Muscle of leg (tissue), 16 donors: ENCODE results near the gene SNRPF. TPM values are rescaled to one million over a fixed set of nuclear protein-coding genes. Genes with fewer than 3 reads are reported as not detected.
A peak's percentile ranks its signal among the peaks of the same experiment; 100 is the strongest.
"Not testable (repeated sequence)": the region's sequence is repeated elsewhere in the genome, so short reads cannot be mapped to it uniquely, and the experiment has no call there.

Experiments
- DNase-seq: peaks from one replicate; pipeline ENCODE4 v3.0.0; 2013
- H3K27ac ChIP-seq: one replicate; pipeline ENCODE4 v1.5.1; 2013; ENCODE audit warnings: mild to moderate bottlenecking, low read length, control low read depth
- H3K27me3 ChIP-seq: one replicate; pipeline ENCODE4 v1.6.1; 2013; ENCODE audit warnings: low read length; ENCODE audit not compliant: control insufficient read depth, insufficient read depth
- H3K36me3 ChIP-seq: one replicate; pipeline ENCODE4 v1.6.1; 2013; ENCODE audit warnings: low read length; ENCODE audit not compliant: control insufficient read depth, insufficient read depth
- H3K4me1 ChIP-seq: one replicate; pipeline ENCODE4 v1.6.1; 2013; ENCODE audit warnings: low read length; ENCODE audit not compliant: control insufficient read depth, insufficient read depth
- H3K4me3 ChIP-seq: one replicate; pipeline ENCODE4 v1.5.1; 2013; ENCODE audit warnings: low read length, control low read depth
- H3K9me3 ChIP-seq: replicated peaks from 2 replicates; pipeline ENCODE4 v1.6.1; 2013; ENCODE audit warnings: low read depth, low read length; ENCODE audit not compliant: control insufficient read depth
- WGBS: methylation state at CpG from one replicate; pipeline ENCODE4 v1.1.5; 2013; ENCODE audit warnings: missing lambda C conversion rate; ENCODE audit not compliant: insufficient coverage; 5-methylcytosine and 5-hydroxymethylcytosine counted together
- long read RNA-seq, 11 donors: transcript quantifications; one replicate each; lab custom pipeline, GENCODE V29; 2026
- polyA plus RNA-seq, 8 donors: library from polyadenylated mRNA; unstranded; fragments of 120-200 nt; gene quantifications; one replicate each; pipeline versions ENCODE4 v1.2.1 to v1.2.3, GENCODE V29; 2013; ENCODE audit warnings: inconsistent platforms in 1 of 8, low replicate concordance in 1 of 8; ENCODE audit not compliant: insufficient read length in 8 of 8, insufficient read depth in 1 of 8
- total RNA-seq: library from RNA; stranded (reverse); fragments of 120-200 nt; gene quantifications from one replicate; pipeline ENCODE4 v1.2.4, GENCODE V29; 2013

SNRPF gene
- total RNA-seq (16.7 TPM), polyA plus RNA-seq (10 to 100 TPM; 56.8 to 72.3 (median 63.5) TPM)
- long read RNA-seq, donor 1, transcript SNRPF-201 (4 exons, 1,389 nt): major isoform, 37 of 39 reads
- long read RNA-seq, donor 1, partial matches to known transcripts: 0 of 39 reads
- long read RNA-seq, donor 1, other reads (novel, unspliced or antisense): 0 of 39 reads
- long read RNA-seq, donor 2, transcript SNRPF-201 (4 exons, 1,389 nt): major isoform, 11 of 11 reads
- long read RNA-seq, donor 2, partial matches to known transcripts: 0 of 11 reads
- long read RNA-seq, donor 2, other reads (novel, unspliced or antisense): 0 of 11 reads
- long read RNA-seq, donor 3, transcript SNRPF-201 (4 exons, 1,389 nt): major isoform, 39 of 41 reads
- long read RNA-seq, donor 3, partial matches to known transcripts: 0 of 41 reads
- long read RNA-seq, donor 3, other reads (novel, unspliced or antisense): 0 of 41 reads
- long read RNA-seq, donor 4, transcript SNRPF-201 (4 exons, 1,389 nt): major isoform, 82 of 86 reads
- long read RNA-seq, donor 4, partial matches to known transcripts: 0 of 86 reads
- long read RNA-seq, donor 4, other reads (novel, unspliced or antisense): 0 of 86 reads
- long read RNA-seq, donor 5, transcript SNRPF-201 (4 exons, 1,389 nt): major isoform, 177 of 187 reads
- long read RNA-seq, donor 5, partial matches to known transcripts: 7 of 187 reads
- long read RNA-seq, donor 5, other reads (novel, unspliced or antisense): 0 of 187 reads
- long read RNA-seq, donor 6, transcript SNRPF-201 (4 exons, 1,389 nt): major isoform, 147 of 148 reads
- long read RNA-seq, donor 6, partial matches to known transcripts: 0 of 148 reads
- long read RNA-seq, donor 6, other reads (novel, unspliced or antisense): 0 of 148 reads
- long read RNA-seq, donor 7, transcript SNRPF-201 (4 exons, 1,389 nt): major isoform, 95 of 102 reads
- long read RNA-seq, donor 7, partial matches to known transcripts: 6 of 102 reads
- long read RNA-seq, donor 7, other reads (novel, unspliced or antisense): 0 of 102 reads
- long read RNA-seq, donor 8, transcript SNRPF-201 (4 exons, 1,389 nt): major isoform, 86 of 94 reads
- long read RNA-seq, donor 8, partial matches to known transcripts: 5 of 94 reads
- long read RNA-seq, donor 8, other reads (novel, unspliced or antisense): 0 of 94 reads
- long read RNA-seq, donor 9, transcript SNRPF-201 (4 exons, 1,389 nt): major isoform, 99 of 103 reads
- long read RNA-seq, donor 9, partial matches to known transcripts: 0 of 103 reads
- long read RNA-seq, donor 9, other reads (novel, unspliced or antisense): 0 of 103 reads
- long read RNA-seq, donor 10, transcript SNRPF-201 (4 exons, 1,389 nt): major isoform, 94 of 110 reads
- long read RNA-seq, donor 10, partial matches to known transcripts: 10 of 110 reads
- long read RNA-seq, donor 10, other reads (novel, unspliced or antisense): 0 of 110 reads
- long read RNA-seq, donor 11, transcript SNRPF-201 (4 exons, 1,389 nt): major isoform, 84 of 87 reads
- long read RNA-seq, donor 11, partial matches to known transcripts: 0 of 87 reads
- long read RNA-seq, donor 11, other reads (novel, unspliced or antisense): 0 of 87 reads

DNA sequence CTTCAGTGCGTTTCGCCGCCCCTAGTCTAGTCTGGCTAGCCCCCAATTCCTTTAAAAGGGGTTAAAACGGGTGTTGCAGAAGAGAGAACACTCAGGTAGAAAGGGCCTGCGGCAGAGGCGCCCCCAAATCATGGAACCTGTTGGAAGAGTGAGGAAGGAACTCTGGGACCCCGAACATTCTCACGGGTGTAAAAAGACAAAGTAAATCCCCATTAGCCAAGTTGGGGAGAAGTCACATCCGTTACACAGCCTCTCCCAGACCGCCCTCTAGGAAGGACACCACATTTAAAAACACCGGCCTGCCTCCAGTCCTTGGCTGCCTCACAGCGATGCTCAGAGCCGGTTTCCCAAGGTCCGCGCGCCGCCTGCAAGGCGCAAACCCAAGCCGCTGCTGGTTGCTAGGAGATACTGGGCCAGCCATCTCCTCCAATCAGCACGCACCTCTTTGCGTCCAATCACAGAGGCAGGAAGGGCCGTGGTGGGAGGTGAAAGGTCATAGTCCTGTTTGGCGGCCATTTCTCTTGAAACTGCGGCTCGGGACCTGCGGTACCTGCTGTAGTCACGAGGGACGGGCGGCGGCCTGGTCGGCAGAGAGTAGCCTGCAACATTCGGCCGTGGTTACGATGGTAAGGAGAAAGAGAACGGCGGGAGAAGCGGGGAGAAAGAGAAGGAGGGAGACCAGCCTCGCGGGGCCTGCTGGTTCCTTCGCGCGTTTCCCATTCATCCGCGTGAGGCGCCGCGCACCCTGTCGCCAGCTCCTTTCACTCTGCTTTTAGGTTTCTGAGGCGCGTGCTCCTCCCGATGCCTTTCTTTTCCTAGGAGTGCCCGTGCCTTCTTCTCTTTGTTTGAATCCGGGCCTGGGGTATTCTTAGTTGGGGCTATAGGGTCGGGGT, at the start of gene SNRPF:
Gene SNRPF (plus strand): TSS at position 502 of the 893 bp plus-strand sequence. CDS start 122 bp downstream, at position 624.
- Histone ChIP-seq H3K4me1 (peaks cover 9% of the 10 kb centered on the region), H3K4me3 (peak within 1 kb of the TSS; percentile 88), H3K27ac (peak within 1 kb of the TSS; percentile 78), H3K36me3 (peaks cover 14% of the 10 kb centered on the region), H3K27me3 (peaks cover 2% of the 10 kb centered on the region), H3K9me3 (peaks cover 2% of the 10 kb centered on the region)
- DNase-seq: peak; percentile 98
- under 1% methylated on average over 37 of the region's 54 CpGs for WGBS

GRCh38 chr12:95809000-95809680, 49.6 kb upstream of the SNRPF start:
- 90% methylated on average over 4 of the region's 7 CpGs for WGBS
- H3K9me3 ChIP-seq: no peaks in the 10 kb centered on the region

GRCh38 chr12:95810411-95810810, 48.3 kb upstream of the SNRPF start:
- no peaks in the 10 kb centered on the region for H3K36me3 ChIP-seq
- H3K4me1 ChIP-seq: no peaks in the 10 kb centered on the region
- H3K9me3 ChIP-seq: no peaks in the 10 kb centered on the region
- H3K27me3 ChIP-seq: no peaks in the 10 kb centered on the region
- no CpG with 5 or more reads among the region's 2 CpGs for WGBS
- no peak overlapping the region for H3K4me3 ChIP-seq
- no peak overlapping the region for H3K27ac ChIP-seq
- no peak for DNase-seq

More at GRCh38 chr12:95809000-95809680, 49.6 kb upstream of the SNRPF start:
- Histone ChIP-seq H3K36me3 (no peaks in the 10 kb centered on the region), H3K27ac (no peak overlapping the region), H3K27me3 (no peaks in the 10 kb centered on the region), H3K4me1 (no peaks in the 10 kb centered on the region), H3K4me3 (no peak overlapping the region)
- DNase-seq: no peak

DNA sequence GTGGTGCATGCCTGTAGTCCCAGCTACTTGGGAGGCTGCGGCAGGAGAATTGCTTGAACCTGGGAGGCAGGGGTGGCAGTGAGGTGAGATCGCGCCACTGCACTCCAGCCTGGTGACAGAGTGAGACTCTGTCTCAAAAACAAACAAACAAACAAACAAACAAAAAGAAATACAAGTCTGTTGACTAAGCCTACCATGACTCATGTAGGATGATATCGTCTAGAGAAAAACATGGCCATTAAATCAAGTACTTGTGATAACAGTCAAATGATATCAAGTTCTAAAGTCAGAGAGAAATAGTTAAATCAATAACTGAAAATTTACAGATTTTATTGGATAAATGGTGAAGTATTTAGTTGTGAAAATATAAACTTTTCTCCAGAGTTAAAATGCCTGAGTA, 46.6 kb upstream of the SNRPF start:
- H3K27me3 ChIP-seq, DNase-seq, H3K4me1 ChIP-seq, H3K9me3 ChIP-seq, H3K4me3 ChIP-seq, H3K36me3 ChIP-seq, H3K27ac ChIP-seq: not testable (repeated sequence)
- no CpG with 5 or more reads among the region's 4 CpGs for WGBS

DNA sequence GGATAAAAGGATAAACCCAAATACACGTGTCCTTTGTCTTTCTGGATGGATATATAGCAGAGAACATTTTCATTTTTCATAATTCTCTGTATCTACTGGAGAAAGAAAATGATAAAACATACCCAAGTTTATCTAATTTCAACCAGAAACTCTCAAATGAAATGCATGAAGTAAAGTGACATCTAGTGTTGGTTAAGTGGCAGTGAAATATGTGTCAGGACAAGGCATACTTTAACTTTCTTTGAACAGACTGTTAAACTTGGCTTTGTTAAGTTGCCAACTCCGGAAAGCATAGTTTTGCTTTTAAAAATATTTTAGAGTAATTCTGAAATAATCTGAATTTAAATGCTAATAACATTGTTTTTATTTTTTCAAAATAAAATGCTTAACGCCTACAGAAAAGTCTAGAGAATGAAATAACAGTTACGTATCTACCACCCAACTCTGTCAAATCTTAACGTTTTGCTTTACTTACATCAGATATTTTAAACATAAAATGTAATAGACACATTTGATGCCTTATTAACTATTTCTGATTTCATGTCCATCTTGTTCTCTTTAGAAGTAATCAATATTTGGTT, 43.0 kb upstream of the SNRPF start:
- Histone ChIP-seq H3K9me3 (no peaks in the 10 kb centered on the region), H3K4me1 (no peaks in the 10 kb centered on the region), H3K27ac (no peak overlapping the region), H3K36me3 (no peaks in the 10 kb centered on the region), H3K27me3 (no peaks in the 10 kb centered on the region), H3K4me3 (no peak overlapping the region)
- no CpG with 5 or more reads among the region's 5 CpGs for WGBS
- DNase-seq: peak; percentile 60

DNA sequence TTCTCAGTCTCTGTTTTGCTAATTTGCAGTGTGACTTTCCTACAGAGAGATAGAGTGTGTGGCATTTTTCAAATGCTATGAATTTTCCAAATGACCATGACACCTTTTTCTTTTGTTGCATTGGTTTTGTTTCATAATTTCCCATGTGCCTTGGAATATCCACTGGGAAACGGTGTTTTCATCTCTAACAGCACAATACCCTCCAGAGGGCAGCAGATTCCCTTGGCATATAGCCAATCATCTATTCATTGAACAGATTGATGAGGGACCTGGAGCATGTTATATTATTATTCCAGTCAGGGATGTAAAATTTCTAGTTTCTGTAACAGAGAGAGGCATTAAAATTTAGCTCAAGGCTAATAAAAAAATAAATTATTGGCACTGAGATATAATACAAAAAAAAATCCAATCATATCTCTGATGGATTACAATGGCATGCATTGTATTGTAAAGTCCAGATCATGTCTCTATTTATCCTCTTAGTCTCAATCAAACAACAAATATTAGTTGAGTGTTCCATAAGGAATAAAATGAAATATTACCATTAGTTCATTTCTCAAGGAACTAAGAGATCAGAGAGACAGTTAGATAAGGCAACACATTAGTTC, 38.6 kb upstream of the SNRPF start:
- Histone ChIP-seq H3K9me3 (no peaks in the 10 kb centered on the region), H3K27ac (no peak overlapping the region), H3K36me3 (no peaks in the 10 kb centered on the region), H3K4me3 (no peak overlapping the region), H3K4me1 (no peaks in the 10 kb centered on the region), H3K27me3 (no peaks in the 10 kb centered on the region)
- WGBS: no CpG with 5 or more reads among the region's 1 CpG
- peak; percentile 37 for DNase-seq

DNA sequence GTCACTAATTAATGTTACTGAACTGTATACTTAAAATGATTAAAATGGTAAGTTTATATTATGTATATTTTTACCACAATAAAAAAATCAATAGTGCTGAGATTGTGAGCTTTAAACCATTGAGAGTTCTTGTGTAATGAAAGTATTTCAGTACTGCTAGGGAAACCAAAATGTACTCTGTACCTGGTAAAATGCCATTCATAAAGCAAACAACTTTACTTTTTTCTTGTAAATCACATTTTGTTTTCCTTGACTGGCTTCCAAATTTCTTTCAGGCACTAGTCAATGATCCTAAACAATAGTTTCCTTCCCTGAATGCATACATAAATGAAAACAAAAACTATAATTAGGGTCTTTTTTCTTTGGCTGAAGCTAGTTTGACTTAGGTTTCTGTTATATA, 29.4 kb upstream of the SNRPF start:
- H3K27me3 ChIP-seq: no peaks in the 10 kb centered on the region
- no peak for DNase-seq
- H3K27ac ChIP-seq: no peak overlapping the region
- H3K9me3 ChIP-seq: no peaks in the 10 kb centered on the region
- H3K36me3 ChIP-seq: no peaks in the 10 kb centered on the region
- H3K4me1 ChIP-seq: no peaks in the 10 kb centered on the region
- H3K4me3 ChIP-seq: no peak overlapping the region
